K562 (cell line): Measurements from ENCODE around the gene TCAP.

ENCODE experiments used
- ATF3 ChIP-seq, 2 experiments: fragments of 450-650 bp in 1 of 2; sonication (generic) in 1 of 2; formaldehyde crosslinking in 1 of 2; IDR thresholded peaks in 1 of 2; conservative IDR thresholded peaks in 1 of 2; 2 replicates each; pipeline versions ENCODE4 v1.6.1 to v1.8.1; 2016 to 2023; ENCODE audit warnings: mild to moderate bottlenecking in 2 of 2, moderate library complexity in 2 of 2, inconsistent platforms in 1 of 2, missing genetic modification reagents in 1 of 2
- ATF6 ChIP-seq: sonication (generic); formaldehyde crosslinking; IDR thresholded peaks from 2 replicates; pipeline ENCODE4 v1.4.0; 2020; ENCODE audit warnings: mild to moderate bottlenecking, missing genetic modification reagents
- DDX20 ChIP-seq: fragments of 450-650 bp; IDR thresholded peaks from 2 replicates; pipeline ENCODE4 v1.6.1; 2016; ENCODE audit warnings: missing genetic modification characterization, low read depth, mild to moderate bottlenecking, missing compliant biosample characterization, moderate library complexity
- HNRNPL ChIP-seq: fragments of 200-400 bp; formaldehyde crosslinking; IDR thresholded peaks from 2 replicates; pipeline ENCODE4 v1.6.1; 2017; ENCODE audit warnings: low read depth, mild to moderate bottlenecking, low read length
- MAFK ChIP-seq: IDR thresholded peaks from 2 replicates; pipeline ENCODE4 v1.6.1; 2011; ENCODE audit warnings: low read length, improper control_type of control experiment
- MED1 ChIP-seq: sonication (generic); formaldehyde crosslinking; IDR thresholded peaks from 2 replicates; pipeline ENCODE4 v1.8.1; 2023; ENCODE audit warnings: missing genetic modification reagents, borderline replicate concordance
- POLR2A ChIP-seq: fragments of 450-650 bp; conservative IDR thresholded peaks from 2 replicates; pipeline ENCODE4 v1.6.1; 2016
- POLR2AphosphoS5 ChIP-seq: IDR thresholded peaks from 2 replicates; pipeline ENCODE4 v1.6.1; 2011; ENCODE audit warnings: mild to moderate bottlenecking, low read depth, low read length, moderate library complexity; ENCODE audit not compliant: control insufficient read depth, insufficient read depth
- POLR3A ChIP-seq: IDR thresholded peaks from 2 replicates; pipeline ENCODE4 v1.6.1; 2011; ENCODE audit warnings: borderline replicate concordance, mild to moderate bottlenecking, moderate library complexity; ENCODE audit not compliant: insufficient read length, insufficient read depth; ENCODE audit errors: extremely low read depth
- TARDBP ChIP-seq: fragments of 450-650 bp; IDR thresholded peaks from 2 replicates; pipeline ENCODE4 v1.6.1; 2016
- ZBTB43 ChIP-seq: sonication (generic); formaldehyde crosslinking; IDR thresholded peaks from 2 replicates; pipeline ENCODE4 v1.8.0; 2023; ENCODE audit warnings: mild to moderate bottlenecking, missing genetic modification reagents

GRCh38 chr17:39694593-39694992 lies 29.4 kb downstream of the TCAP start:
- TF ChIP-seq ATF3 (IDR thresholded peaks at IDR 0.05) (no peak), ATF3 (CRISPR knock-in tag; conservative IDR thresholded peaks at IDR 0.05) (no peak), TARDBP (no peak), ATF6 (CRISPR knock-in tag) (no peak), HNRNPL (no peak), POLR2AphosphoS5 (no peak), MED1 (no peak), DDX20 (tag) (no peak), ZBTB43 (CRISPR knock-in tag) (no peak), MAFK (no peak), POLR2A (no peak), POLR3A (no peak)
